ENCODE results near the gene TUBGCP5.

TUBGCP5 gene

GRCh38 chr15:22954798-22955543 lies 84.4 kb downstream of the TUBGCP5 start:
- in situ Hi-C loops (cut with MboI; ENCODE audit: low sequenced_read_pairs), result no loop called here

DNA sequence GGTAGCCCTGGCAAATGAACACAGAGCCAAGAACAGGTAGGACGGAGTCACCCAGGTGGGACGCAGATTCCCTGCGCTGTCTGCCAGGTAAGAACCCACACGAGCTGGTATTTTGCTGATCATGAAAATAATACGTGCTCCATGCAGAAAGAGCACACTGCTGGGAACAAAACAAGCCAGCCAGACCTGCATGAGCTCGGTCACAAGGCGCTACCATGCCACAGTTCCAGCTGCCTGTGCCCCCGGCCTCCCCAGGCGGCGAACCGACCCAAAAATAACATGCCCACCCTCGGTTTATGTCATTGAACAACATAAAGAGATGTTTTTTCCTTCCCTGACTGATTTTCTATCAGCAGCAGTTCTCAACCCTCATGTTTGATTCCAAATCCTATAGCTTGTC lies 85.0 kb downstream of the TUBGCP5 start:
- in situ Hi-C loops (cut with MboI; ENCODE audit: low sequenced_read_pairs), result no loop called here

DNA sequence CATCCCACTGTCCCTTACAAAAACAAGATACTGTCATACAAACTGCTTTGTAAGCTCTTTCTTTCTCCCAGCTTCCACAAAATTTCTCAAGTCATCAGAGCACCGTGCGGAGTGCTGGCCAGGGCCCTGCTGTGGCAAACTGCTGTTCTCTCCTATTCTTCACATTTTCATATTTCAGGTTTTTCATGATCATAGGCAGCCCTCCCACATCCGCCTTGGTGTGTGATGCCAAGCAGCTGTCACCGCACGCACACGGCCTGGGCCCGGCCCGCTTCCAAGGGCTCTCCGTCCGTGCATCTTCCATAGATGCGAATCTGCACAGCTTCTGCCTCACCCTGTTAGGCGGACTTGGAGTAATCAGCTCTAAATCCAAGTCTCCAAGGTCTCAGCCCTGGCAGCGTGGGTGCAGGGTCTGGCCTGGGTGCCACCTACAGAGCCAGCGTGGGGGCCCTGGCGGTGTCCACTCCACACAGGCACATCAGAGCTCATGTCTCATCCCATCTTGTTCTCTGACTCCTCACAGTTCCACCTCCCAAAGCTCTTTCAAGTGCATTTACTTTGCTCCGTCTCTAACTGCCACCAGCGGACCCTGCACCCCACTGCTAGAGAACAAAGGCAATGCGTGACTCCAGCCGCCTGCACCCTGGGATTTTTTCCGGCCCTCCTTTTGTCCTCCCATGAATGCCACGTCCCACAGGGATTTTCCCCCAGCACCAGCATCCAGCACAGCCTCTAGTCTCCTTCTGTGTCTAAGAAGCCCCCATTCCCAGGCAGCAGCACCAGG lies 86.4 kb downstream of the TUBGCP5 start:
- in situ Hi-C loops (cut with MboI; ENCODE audit: low sequenced_read_pairs), result no loop called here

DNA sequence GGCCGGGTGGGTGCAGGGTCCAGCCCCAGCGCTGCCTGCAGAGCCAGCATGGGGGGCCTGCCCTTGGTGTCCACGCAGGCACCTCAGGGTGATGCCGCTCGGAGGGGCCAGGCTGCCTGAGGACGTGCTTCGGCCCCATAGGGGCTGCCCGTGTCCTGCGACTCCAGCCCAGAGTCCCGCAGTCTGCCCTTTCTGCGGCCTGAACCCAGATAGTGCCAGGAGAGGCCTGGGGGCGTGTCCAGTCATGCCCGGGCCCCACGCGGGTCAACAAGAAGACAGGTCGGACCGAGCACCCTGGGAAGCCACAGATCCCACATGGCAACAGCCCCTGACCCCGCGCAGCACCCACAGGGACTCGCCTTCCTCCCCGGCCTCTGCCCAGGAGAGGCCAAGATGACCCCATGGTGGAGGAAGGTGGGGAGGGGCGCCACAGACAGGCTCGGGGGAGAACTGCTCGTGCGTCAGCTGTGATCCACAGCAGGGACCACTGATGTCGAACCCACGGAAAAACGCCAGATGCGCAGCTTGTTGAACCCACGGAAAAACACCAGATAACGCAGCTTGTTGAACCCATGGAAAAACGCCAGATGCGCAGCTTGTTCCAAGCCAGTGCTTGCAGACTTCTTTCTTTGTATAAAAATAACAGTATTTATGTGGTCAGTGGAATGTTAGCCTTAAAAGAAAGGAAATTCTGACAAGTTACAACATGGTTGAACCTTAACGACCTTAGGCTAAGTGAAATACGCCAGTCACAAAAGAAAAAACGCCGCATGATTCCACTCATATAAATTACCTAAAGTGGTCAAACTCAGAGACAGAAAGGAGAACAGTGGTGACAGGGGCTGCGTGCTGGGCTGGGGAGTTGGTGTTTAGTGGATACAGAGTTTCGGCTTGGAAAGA lies 87.7 kb downstream of the TUBGCP5 start:
- in situ Hi-C loops (cut with MboI; ENCODE audit: low sequenced_read_pairs), result no loop called here

DNA sequence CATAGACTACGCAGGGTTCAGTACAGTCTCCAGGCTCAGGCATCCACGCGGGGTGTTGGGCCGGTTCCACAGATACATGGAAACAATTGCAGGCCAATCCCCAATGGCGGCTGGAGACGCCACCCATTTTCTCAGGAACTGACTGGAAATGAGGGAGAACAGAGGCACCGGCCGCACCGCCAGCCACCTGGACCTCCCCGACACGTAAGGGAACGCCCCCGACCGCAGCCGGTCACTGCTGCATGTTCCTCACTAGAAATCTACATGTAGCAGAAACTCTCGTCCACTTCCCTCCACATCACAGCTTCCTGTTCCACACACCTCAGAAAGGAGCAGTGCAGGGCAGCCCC lies 88.4 kb downstream of the TUBGCP5 start:
- in situ Hi-C loops (cut with MboI; ENCODE audit: low sequenced_read_pairs), result no loop called here

DNA sequence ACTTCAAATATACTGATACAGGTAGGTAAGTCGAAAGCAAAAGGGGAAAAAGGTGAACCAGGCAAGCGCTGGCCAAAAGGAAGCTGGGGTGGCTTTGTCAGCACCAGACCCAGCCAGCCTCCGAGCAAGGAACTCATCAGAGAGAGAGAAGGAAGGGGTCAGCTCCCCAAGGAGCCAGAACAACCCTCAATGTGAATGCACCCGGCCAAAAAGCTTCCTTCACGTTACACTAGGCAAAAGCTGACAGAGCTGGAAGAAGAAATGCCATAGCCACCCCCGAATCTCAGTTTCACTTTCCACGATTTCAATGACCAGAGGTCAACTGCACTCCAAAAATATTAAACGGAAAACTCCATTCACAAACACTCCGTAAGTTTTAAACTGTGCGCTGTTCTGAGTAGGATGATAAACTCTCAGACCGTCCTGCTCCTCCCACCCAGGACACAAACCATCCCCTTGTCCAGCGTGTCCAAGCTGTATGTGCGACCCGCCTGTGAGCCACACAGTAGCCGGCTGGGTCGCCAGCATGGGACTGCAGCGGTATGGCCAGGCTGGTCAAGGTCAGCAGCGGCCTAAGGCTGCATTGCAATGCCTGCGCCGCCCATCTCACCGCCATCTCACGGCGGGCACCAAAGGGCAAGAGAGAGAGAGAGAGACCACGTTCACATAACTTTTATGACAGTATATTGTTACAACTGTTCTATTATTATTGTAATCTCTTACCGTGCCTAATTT lies 88.9 kb downstream of the TUBGCP5 start:
- in situ Hi-C loops (cut with MboI; ENCODE audit: low sequenced_read_pairs), result no loop called here
